GM19397 (cell line): ENCODE results near the gene MRTFA.

Experiments used
- ATAC-seq: cut with Tn5 transposase; IDR thresholded peaks from one replicate; pipeline ENCODE4 v1.9.1; 2021; ENCODE audit warnings: mild to moderate bottlenecking, moderate library complexity; ENCODE audit not compliant: unreplicated experiment

MRTFA gene

DNA sequence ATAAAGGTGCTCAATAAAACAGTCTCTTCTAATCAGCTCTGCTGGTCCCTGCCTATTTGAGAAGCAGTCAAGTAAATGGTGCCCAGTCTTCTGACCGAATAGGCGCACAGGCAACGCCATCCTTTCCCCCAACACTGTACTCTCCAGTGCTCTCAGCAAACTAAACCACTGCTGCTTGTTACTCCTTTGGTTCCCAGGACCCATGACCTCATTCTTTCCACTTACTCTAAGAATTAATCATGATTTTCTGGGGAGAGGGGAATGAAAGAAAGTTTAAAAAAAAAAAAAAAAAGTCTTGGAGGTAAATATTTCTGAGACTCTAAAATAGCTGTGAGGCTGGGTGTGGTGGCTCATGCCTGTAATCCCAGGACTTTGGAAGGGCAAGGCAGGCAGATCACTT, 202.4 kb downstream of the MRTFA start:
- no peak for ATAC-seq

DNA sequence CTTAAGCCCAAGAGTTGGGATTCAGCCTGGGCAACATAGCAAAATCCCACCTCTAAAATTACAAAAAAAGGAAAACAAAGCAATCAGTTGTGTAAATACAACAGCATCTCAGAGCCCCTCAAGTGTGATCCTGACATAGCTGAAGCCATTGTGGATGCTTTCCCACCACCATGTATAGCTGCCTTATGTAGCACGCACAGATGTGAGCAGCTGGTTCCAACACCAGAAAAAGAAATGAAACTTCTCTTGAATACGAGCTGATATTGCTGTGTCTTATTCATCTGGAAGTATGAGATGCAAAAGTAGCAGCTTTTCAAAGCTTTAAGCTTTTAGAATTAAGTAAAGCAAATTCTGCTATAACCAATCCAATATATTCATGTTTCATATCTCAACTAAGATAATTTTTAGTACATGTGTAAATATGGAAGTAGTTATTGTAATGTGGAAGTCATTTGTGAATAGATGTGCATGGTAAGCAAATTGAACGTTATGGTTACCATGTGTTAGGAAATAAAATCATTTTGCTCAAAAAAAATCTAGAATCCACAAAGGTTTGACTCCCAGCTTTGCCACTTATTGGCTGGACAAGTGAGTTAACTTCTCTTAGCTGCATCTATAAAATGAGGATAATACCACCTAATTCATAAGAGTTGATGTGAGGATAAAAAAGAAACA, 203.0 kb downstream of the MRTFA start:
- no peak for ATAC-seq

DNA sequence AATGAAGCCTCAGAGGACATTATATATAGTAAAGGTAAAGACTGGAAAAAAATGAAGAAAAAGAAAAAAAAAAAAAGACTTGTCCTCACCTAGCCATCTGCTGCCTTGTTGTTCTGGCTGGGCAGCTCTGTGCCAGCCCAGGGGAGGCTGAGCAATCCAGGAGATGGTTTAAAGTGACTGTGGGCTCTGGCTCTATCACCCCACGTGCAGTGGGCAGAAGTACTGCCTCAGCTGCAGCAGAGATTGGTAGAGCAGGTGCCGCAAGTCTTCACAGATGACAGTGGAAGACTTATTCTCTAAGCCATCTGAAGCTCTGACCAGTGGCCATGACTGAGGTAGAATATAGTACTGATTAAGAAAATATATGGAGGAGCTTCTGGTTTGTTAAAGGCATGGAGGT, 203.9 kb downstream of the MRTFA start:
- ATAC-seq, result no peak

DNA sequence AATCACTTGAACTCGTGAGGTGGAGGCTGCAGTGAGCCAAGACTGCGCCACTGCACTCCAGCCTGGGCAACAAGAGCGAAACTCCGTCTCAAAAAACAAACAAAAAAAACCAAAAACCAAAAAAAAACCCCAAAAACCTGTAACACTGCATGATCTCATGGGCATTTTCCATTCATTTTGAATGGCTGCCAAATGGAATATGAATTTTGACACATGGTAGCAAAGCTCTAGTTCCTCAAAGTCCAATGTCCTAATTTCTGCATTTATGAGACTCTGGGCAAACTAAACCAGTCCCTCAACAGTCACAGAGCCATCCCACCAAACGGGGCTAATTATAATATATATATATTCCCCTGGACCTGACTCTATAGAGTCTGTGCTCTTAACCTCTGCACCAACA, 204.4 kb downstream of the MRTFA start:
- no peak for ATAC-seq

DNA sequence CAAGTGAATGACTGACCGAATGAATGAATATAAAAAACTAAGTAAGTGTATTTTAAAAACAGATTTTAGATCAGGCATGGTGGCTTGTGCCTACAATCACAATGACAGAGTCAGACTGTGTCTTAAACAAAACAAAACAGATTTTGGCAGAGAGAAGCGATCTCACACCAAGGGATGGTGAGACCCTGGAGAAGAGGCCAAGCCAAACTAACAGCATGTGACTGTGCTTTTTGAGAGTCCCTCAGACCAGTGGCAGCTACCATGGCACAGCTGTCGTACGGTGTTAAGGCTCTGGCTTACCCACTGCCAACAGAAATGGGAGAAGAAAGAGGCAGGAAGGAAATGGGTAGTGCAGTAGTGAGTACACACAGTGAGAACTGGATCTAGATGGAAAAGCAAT, 205.5 kb downstream of the MRTFA start:
- ATAC-seq, result no peak

GRCh38 chr22:40429481-40429880, 207.0 kb downstream of the MRTFA start:
- no peak for ATAC-seq

DNA sequence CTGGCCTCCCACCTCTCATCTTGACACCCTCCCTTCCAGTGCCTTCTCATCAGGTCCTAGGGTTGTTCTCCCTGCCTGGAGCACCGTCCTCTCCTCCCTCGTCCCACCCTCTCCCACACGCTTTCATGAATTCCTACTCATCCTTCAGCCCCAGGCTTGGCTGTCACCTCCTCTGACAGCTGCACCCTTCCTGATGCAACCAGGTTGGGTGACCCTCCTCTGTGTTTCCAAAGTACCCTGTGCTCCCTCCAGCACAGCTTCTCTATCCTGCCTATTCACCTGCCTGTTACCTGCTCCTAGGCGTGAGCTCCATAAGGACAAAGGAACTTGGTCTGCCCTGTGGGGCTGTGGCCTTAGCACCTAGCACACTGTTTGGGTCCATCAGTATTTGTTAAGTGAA, 207.7 kb downstream of the MRTFA start:
- ATAC-seq, result no peak

GRCh38 chr22:40426594-40427333, 209.8 kb downstream of the MRTFA start:
- no peak for ATAC-seq

DNA sequence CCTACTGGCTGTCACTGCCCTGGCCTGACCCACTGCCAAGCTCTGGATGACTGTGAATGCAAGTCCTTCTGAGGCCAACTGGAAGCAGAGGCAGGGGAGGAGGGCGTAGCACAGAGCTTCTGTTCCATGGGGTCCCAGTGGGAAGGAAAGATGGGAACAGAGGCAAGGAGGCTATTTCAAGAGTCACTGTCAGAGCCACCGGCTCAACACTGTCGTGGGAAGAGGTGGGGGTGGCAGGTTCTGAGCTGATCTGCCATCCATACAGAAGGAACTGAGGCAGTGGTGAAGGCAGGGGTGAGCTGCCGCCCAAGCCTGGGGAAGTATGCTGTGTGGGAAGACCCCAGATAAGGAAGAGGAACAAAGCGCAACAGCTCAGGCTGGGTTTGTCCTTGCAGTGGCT, 211.4 kb downstream of the MRTFA start:
- ATAC-seq, result no peak

DNA sequence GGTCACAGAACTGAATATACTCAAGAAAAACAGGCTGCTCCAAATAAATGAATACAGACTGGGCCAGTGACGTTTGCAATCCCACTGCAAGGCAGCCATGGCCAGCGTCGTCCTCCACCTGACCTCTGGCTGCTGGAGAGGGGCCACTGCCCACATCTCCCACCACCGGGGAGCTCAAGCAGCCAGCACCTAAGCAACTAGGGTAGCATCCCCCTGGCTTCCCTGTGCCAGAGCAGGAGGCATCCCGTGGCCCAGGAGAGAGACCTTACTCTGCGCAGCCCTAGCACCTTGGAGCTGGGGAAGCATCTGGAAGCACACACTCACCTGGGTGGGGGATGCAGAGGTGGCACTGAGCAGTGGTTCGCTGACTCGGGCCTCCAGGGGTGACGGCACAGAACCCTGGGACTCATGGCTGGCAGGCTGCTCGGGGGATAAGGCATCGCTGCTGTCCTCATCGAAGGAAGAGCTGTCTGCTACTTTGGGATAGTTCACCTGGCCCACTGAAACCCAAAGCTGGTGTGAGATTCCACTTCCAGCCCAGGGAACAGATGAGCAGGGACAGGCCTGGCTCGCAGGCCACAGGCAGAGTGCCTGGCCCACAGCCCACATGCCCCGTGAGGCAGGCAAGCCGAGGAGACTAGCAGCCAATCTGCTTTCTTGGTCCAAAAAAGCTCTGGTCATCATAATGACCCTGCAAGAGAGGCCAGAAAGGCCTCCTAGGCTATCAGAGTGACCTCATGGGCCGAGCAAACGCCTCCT, 212.5 kb downstream of the MRTFA start:
- no peak for ATAC-seq

DNA sequence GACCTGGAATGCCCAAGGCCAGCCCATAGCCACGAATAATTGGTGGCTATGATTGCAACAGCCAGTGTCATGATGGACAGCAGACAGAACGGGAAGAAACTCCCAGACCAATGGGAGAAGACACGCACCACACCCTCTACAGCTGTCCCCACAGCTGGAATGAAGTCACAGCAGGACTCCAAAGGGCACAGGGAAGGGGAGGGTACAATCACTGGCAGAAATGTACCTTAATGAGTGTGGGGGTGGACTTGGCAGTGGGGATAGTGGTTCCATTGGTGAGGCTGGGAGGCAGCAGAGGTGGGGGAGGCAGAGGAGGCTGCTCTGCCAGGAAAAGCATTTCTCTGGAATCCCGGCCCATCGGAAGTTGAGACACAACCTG, 213.2 kb downstream of the MRTFA start:
- no peak for ATAC-seq

- no peak for ATAC-seq
These were observed 213.8 kb downstream of the MRTFA start for GRCh38 chr22:40422558-40423309.

GRCh38 chr22:40421941-40422340, 214.6 kb downstream of the MRTFA start:
- no peak for ATAC-seq

- ATAC-seq, result no peak
These were observed 215.5 kb downstream of the MRTFA start for GRCh38 chr22:40421082-40421350.

GRCh38 chr22:40420341-40421081, 216.0 kb downstream of the MRTFA start:
- no peak for ATAC-seq

GRCh38 chr22:40419718-40420117, 216.8 kb downstream of the MRTFA start:
- ATAC-seq, result no peak

DNA sequence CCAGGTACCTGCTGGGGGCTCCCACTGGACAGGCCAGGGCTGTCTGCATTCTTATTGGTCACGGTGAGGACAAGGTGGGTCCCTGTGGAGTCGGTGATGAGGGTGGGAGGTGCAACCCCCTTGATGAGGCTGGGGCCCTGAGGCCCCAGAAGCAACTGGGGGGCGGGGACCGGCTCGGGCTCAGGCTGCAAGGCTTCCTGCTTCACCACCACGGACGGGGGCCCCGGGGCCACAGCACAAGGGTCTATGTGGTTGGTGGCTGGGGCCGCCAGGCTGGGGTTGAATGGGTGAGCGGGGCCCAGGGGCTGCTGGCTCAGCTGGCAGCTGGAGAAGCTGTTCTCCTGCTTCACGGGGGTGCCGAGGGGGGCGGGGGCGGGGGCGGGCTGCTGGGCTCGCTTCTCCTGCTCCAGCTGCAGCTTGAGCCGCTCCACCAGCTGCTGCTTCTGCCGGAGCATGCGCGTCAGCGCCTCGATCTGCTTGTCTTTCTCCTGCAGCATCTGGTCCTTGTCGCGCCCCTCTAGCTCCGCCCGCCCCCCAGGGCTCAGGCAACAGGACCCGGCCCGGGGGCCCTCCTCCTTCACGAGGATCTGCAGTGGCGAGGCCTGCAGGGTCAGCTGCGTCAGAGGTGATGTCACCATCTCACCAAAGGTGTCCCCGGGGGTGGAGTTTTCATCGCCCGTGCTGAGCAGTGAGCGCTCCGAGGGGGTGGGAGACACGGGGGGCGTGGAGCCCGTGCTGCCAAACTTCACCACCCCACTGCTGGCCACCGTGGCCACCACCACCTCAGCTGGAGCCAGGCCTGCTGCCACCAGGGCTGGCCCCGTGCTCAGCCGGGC, 217.9 kb downstream of the MRTFA start:
- ATAC-seq, result no peak

- ATAC-seq, result no peak
These were observed 218.6 kb downstream of the MRTFA start for GRCh38 chr22:40417881-40418280.

DNA sequence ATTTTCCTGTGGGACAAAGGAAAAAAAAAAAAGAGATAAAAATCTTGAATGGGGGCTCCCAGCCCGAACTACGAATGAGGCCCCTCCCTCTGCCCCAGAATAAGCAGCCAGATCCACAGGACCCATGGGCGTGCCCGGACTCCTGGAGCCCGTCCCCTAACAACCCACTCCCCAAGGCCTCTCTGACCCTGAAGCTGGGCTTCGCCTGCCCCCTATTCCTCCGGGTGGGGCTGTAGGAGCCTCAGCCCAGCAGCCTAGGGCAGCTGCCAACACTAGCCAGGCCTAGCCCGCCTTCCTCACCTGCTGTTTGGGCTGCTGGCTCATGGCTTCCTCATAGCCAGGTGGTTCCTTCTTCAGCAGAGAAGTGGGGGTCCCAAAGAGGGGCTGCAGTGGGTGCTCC, 219.5 kb downstream of the MRTFA start:
- no peak for ATAC-seq

GRCh38 chr22:40416636-40417035, 219.9 kb downstream of the MRTFA start:
- no peak for ATAC-seq
